H1 (cell line): ENCODE data around the gene RNF166. TPM values are rescaled to one million over a fixed set of nuclear protein-coding genes. Genes with fewer than 3 reads are reported as not detected.

ENCODE experiments used
- EP300 ChIP-seq, 2 experiments: IDR thresholded peaks; 1 replicate in 1 of 2; 2 replicates in 1 of 2; pipeline ENCODE4 v1.6.1; 2011 to 2012; ENCODE audit warnings: low read depth in 2 of 2, low read length in 2 of 2, mild to moderate bottlenecking in 2 of 2, borderline replicate concordance in 1 of 2, inconsistent platforms in 1 of 2, moderate library complexity in 1 of 2
- FOSL1 ChIP-seq: IDR thresholded peaks from 2 replicates; pipeline ENCODE4 v1.6.1; 2011; ENCODE audit warnings: mild to moderate bottlenecking, low read depth, low read length, moderate library complexity; ENCODE audit not compliant: insufficient read depth
- JUN ChIP-seq: IDR thresholded peaks from 2 replicates; pipeline ENCODE4 v1.6.1; 2011; ENCODE audit warnings: low read depth, mild to moderate bottlenecking, improper control_type of control experiment, low read length
- NANOG ChIP-seq: IDR thresholded peaks from 2 replicates; pipeline ENCODE4 v1.6.1; 2011; ENCODE audit warnings: low read length, low read depth, mild to moderate bottlenecking, inconsistent platforms; ENCODE audit not compliant: insufficient read depth, poor library complexity, severe bottlenecking
- POLR2A ChIP-seq, 2 experiments: IDR thresholded peaks; 1 replicate in 1 of 2; 2 replicates in 1 of 2; pipeline ENCODE4 v1.6.1; 2011; ENCODE audit warnings: low read depth in 2 of 2, low read length in 2 of 2, mild to moderate bottlenecking in 2 of 2; ENCODE audit errors: control extremely low read depth in 1 of 2
- SP4 ChIP-seq: IDR thresholded peaks from 2 replicates; pipeline ENCODE4 v1.6.1; 2012; ENCODE audit warnings: low read length, inconsistent platforms
- polyA plus RNA-seq, 7 experiments: library from polyadenylated mRNA; depleted of rRNA in 3 of 7; stranded (reverse) in 5 of 7; unstranded in 2 of 7; fragments of >200 nt in 5 of 7; fragments of 200-250 nt in 2 of 7; gene quantifications; 1 replicate in 5 of 7; 2 replicates in 1 of 7; 4 replicates in 1 of 7; pipeline versions ENCODE4 v1.2.1 to v1.2.3, GENCODE V29; 2011 to 2013; ENCODE audit warnings: missing spikeins in 2 of 7, mixed read lengths in 2 of 7
- total RNA-seq: library from RNA; stranded (reverse); fragmentation: NEBNext Ultra II Directional; extraction: Animal tissue kit (Norgen Biotek cat#: 25700); gene quantifications from 2 replicates; pipeline ENCODE4 v1.2.1, GENCODE V29; 2021
- TF ChIP-seq, protein P1 (sequence below): IDR thresholded peaks from 2 replicates; pipeline ENCODE4 v1.6.1; 2012; ENCODE audit warnings: low read length, inconsistent platforms

The RNF166 gene
- total and polyA plus RNA-seq, 2 of the 8 experiments (the other 6 are each of a cell fraction or from before 2014, with no cell fraction given) = 29.8 to 31.2 TPM

DNA sequence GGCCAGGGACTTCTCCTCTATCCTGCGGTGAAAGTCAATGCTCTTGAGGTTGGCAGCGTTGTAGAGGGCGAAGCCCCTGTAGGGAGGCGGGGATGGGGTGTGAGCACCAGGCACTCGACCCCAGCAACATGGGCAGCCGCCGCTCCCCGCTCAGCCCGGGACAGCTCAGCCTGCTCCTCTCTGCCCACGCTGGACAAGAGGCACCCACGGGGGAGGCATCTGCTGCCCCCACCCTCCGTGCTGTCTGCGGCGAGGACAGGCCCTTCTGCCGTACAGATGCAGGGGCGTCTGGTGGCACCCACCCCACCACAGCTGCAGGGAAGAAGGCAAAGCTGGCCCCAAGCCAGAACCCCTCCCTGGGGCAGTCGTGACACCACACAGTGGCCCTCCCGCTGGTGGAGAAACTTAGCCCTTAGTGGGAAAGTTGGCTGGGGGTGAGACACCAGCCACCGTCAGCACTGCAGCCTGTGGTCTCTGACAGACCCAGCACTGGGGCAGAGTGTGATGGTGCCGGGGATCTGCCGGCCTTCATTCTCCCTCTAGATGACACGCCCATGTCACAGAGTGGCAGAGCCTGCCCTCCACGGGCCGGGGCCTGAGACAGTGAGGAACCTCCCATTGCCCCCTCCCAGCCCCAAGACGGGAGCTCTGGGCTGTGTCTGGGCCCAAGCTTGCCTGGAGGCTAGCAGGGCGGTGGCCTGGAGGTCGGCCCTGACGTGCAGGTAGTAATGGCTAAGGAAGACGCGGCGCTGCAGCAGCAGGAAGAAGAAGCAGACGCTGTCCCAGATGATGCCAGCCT, 19.6 kb upstream of the RNF166 start (continued):
- TF ChIP-seq SP4 (no peak), POLR2A (IDR thresholded peaks at IDR 0.05; ENCODE audit: control extremely low read depth in 1 of 2, low read depth in 2 of 2, low read length in 2 of 2) (no peak), EP300 (IDR thresholded peaks at IDR 0.05; ENCODE audit: borderline replicate concordance in 1 of 2, low read depth in 2 of 2, low read length in 2 of 2) (no peak), FOSL1 (no peak), NANOG (no peak), JUN (no peak)
- TF ChIP-seq, protein P1, sequence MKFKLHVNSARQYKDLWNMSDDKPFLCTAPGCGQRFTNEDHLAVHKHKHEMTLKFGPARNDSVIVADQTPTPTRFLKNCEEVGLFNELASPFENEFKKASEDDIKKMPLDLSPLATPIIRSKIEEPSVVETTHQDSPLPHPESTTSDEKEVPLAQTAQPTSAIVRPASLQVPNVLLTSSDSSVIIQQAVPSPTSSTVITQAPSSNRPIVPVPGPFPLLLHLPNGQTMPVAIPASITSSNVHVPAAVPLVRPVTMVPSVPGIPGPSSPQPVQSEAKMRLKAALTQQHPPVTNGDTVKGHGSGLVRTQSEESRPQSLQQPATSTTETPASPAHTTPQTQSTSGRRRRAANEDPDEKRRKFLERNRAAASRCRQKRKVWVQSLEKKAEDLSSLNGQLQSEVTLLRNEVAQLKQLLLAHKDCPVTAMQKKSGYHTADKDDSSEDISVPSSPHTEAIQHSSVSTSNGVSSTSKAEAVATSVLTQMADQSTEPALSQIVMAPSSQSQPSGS = no peak
